ENCODE data around the gene GALNTL6.
"Not testable (repeated sequence)": the region's sequence is repeated elsewhere in the genome, so short reads cannot be mapped to it uniquely, and the experiment has no call there.

DNA sequence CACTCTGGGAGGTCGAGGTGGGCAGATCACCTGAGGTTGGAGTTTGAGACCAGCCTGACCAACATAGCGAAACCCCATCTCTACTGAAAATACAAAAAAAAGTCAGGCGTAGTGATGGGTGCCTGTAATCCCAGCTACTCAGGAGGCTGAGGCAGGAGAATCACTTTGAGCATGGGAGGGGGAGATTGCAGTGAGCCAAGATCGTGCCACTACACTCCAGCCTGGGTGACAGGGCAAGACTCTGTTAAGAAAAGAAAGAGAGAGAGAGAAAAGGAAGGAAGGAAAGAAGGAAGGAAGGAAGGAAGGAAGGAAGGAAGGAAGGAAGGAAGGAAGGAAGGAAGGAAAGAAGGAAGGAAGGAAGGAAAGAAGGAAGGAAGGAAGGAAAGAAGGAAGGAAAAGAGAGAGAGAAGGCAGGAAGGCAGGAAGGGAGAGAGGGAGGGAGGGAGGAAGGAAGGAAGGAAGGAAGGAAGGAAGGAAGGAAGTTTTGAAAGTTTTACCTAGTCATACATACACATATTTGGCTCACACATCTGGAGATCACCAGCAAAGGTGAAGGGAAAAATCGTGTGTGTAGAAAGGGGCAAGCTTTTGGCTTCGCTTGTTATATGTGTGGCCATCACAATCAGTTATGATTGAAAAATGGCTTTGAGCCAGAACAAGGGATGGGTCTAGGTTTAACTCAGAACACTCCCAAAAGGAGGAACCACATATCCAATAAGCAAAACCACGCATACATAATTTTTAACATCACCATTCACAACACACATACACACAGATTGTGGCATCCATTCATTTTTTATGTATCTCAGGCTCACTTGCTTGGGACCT is 1208.8 kb downstream of the GALNTL6 start:
- TF ChIP-seq, protein P1, sequence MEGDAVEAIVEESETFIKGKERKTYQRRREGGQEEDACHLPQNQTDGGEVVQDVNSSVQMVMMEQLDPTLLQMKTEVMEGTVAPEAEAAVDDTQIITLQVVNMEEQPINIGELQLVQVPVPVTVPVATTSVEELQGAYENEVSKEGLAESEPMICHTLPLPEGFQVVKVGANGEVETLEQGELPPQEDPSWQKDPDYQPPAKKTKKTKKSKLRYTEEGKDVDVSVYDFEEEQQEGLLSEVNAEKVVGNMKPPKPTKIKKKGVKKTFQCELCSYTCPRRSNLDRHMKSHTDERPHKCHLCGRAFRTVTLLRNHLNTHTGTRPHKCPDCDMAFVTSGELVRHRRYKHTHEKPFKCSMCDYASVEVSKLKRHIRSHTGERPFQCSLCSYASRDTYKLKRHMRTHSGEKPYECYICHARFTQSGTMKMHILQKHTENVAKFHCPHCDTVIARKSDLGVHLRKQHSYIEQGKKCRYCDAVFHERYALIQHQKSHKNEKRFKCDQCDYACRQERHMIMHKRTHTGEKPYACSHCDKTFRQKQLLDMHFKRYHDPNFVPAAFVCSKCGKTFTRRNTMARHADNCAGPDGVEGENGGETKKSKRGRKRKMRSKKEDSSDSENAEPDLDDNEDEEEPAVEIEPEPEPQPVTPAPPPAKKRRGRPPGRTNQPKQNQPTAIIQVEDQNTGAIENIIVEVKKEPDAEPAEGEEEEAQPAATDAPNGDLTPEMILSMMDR (IDR thresholded peaks at IDR 0.05), result not testable (repeated sequence)
- not testable (repeated sequence) for TF ChIP-seq POLR2AphosphoS5, POLR2A, EP300 (IDR thresholded peaks at IDR 0.05)

Measured in stomach (tissue), 4 donors.